Neuronal stem cell (in vitro differentiated cells): ENCODE data around the gene PMPCA.

Source experiments
- DNase-seq: peaks from one replicate; pipeline ENCODE4 v3.0.0-alpha.2; 2013; ENCODE audit warnings: low spot score
- H2AFZ ChIP-seq: one replicate; pipeline ENCODE4 v1.6.1; 2013; ENCODE audit warnings: mild to moderate bottlenecking, low read length, inconsistent platforms
- H2AK5ac ChIP-seq: 2 replicates; pipeline ENCODE4 v1.6.1; 2013; ENCODE audit warnings: low read depth, mild to moderate bottlenecking, inconsistent platforms, low read length, moderate library complexity, mixed read lengths
- H2BK120ac ChIP-seq: 2 replicates; pipeline ENCODE4 v1.6.1; 2013; ENCODE audit warnings: low read depth, mild to moderate bottlenecking, inconsistent platforms, low read length, moderate library complexity, mixed read lengths
- H2BK12ac ChIP-seq: one replicate; pipeline ENCODE4 v1.6.1; 2013; ENCODE audit warnings: low read length, inconsistent platforms
- H2BK15ac ChIP-seq: 2 replicates; pipeline ENCODE4 v1.6.1; 2013; ENCODE audit warnings: mild to moderate bottlenecking, low read length, inconsistent platforms, mixed read lengths
- H2BK5ac ChIP-seq: one replicate; pipeline ENCODE4 v1.6.1; 2013; ENCODE audit warnings: inconsistent platforms, mild to moderate bottlenecking, low read length, moderate library complexity
- H3K14ac ChIP-seq: one replicate; pipeline ENCODE4 v1.6.1; 2013; ENCODE audit warnings: low read length, inconsistent platforms
- H3K18ac ChIP-seq: 2 replicates; pipeline ENCODE4 v1.6.1; 2013; ENCODE audit warnings: low read length, inconsistent platforms
- H3K23ac ChIP-seq: 2 replicates; pipeline ENCODE4 v1.6.1; 2013; ENCODE audit warnings: low read depth, mild to moderate bottlenecking, mixed read lengths, low read length, inconsistent platforms; ENCODE audit not compliant: poor library complexity
- H3K27ac ChIP-seq: replicated peaks from 3 replicates; pipeline ENCODE4 v1.5.1; 2013; ENCODE audit warnings: low read length, inconsistent platforms
- H3K27me3 ChIP-seq, 3 experiments: 2 replicates each; pipeline ENCODE4 v1.6.1; 2013; ENCODE audit warnings: low read length in 3 of 3, mild to moderate bottlenecking in 2 of 3, inconsistent platforms in 1 of 3, low read depth in 1 of 3, mixed read lengths in 1 of 3, moderate library complexity in 1 of 3; ENCODE audit not compliant: control insufficient read depth in 3 of 3, insufficient read depth in 3 of 3
- H3K36me3 ChIP-seq, 2 donors: replicated peaks in 1 of 2; 2 replicates each; pipeline ENCODE4 v1.6.1; 2013; ENCODE audit warnings: low read length in 2 of 2; ENCODE audit not compliant: control insufficient read depth in 2 of 2, insufficient read depth in 2 of 2
- H3K4ac ChIP-seq: 2 replicates; pipeline ENCODE4 v1.6.1; 2013; ENCODE audit warnings: inconsistent platforms, mild to moderate bottlenecking, low read length, moderate library complexity
- H3K4me1 ChIP-seq, 2 donors: 1 replicate in 1 of 2; 2 replicates in 1 of 2; pipeline ENCODE4 v1.6.1; 2013; ENCODE audit warnings: low read length in 2 of 2, low read depth in 1 of 2; ENCODE audit not compliant: control insufficient read depth in 2 of 2, insufficient read depth in 1 of 2
- H3K4me2 ChIP-seq: one replicate; pipeline ENCODE4 v1.6.1; 2013; ENCODE audit warnings: mild to moderate bottlenecking, low read length, inconsistent platforms; ENCODE audit not compliant: insufficient read depth, poor library complexity, severe bottlenecking
- H3K4me3 ChIP-seq, 2 donors: 2 replicates each; pipeline ENCODE4 v1.5.1; 2013; ENCODE audit warnings: low read length in 2 of 2, mild to moderate bottlenecking in 2 of 2, inconsistent platforms in 1 of 2, moderate library complexity in 1 of 2
- H3K79me1 ChIP-seq: one replicate; pipeline ENCODE4 v1.6.1; 2013; ENCODE audit warnings: low read depth, mild to moderate bottlenecking, inconsistent platforms, low read length, moderate library complexity
- H3K9ac ChIP-seq: one replicate; pipeline ENCODE4 v1.6.1; 2013; ENCODE audit warnings: mild to moderate bottlenecking, low read depth, low read length, inconsistent platforms; ENCODE audit not compliant: poor library complexity
- H3K9me3 ChIP-seq, 2 donors: replicated peaks in 1 of 2; 2 replicates each; pipeline versions ENCODE3 to v1.6.1; 2013; ENCODE audit warnings: low read length in 2 of 2, mild to moderate bottlenecking in 2 of 2, inconsistent platforms in 1 of 2, low read depth in 1 of 2, mixed read lengths in 1 of 2, moderate library complexity in 1 of 2; ENCODE audit not compliant: control insufficient read depth in 2 of 2, insufficient read depth in 1 of 2
- H4K8ac ChIP-seq: one replicate; pipeline ENCODE4 v1.6.1; 2013; ENCODE audit warnings: low read depth, mild to moderate bottlenecking, inconsistent platforms, low read length, moderate library complexity
- H4K91ac ChIP-seq: one replicate; pipeline ENCODE4 v1.6.1; 2013; ENCODE audit warnings: low read length, low read depth, mild to moderate bottlenecking, inconsistent platforms; ENCODE audit not compliant: poor library complexity
- WGBS, 2 donors: extraction: QIAGEN DNeasy Blood & Tissue Kit; methylation state at CpG; one replicate each; pipeline ENCODE4 v1.1.7; 2013; ENCODE audit warnings: missing lambda C conversion rate in 2 of 2, mixed read lengths in 1 of 2; ENCODE audit not compliant: insufficient read length in 2 of 2, insufficient replicate concordance in 1 of 2; ENCODE audit errors: extremely low coverage in 2 of 2; 5-methylcytosine and 5-hydroxymethylcytosine counted together

PMPCA gene

GRCh38 chr9:136441191-136441680 is 30.8 kb downstream of the PMPCA start:
- H4K91ac ChIP-seq, result no peak overlapping the region
- H2AFZ ChIP-seq, result no peak overlapping the region
- no peak overlapping the region for H3K14ac ChIP-seq
- H3K23ac ChIP-seq, result no peak overlapping the region
- no peak overlapping the region for H3K4me3 ChIP-seq
- no peak overlapping the region for H2BK5ac ChIP-seq
- no peaks in the 10 kb centered on the region for H3K27me3 ChIP-seq
- WGBS, 2 donors, result no CpG with 5 or more reads among the region's 15 CpGs
- no peak for DNase-seq
- H4K8ac ChIP-seq, result no peak overlapping the region
- no peak overlapping the region for H3K27ac ChIP-seq
- no peaks in the 10 kb centered on the region for H3K9me3 ChIP-seq
- no peak overlapping the region for H3K4ac ChIP-seq
- H3K79me1 ChIP-seq, result peaks cover 18% of the 10 kb centered on the region
- H2BK15ac ChIP-seq, result no peak overlapping the region
- H2AK5ac ChIP-seq, result no peak overlapping the region
- H3K9ac ChIP-seq, result no peak overlapping the region
- H2BK12ac ChIP-seq, result no peak overlapping the region
- no peak overlapping the region for H3K4me2 ChIP-seq
- H2BK120ac ChIP-seq, result no peak overlapping the region
- peaks cover 8 to 17% of the 10 kb centered on the region in 2 donors for H3K4me1 ChIP-seq
- H3K18ac ChIP-seq, result no peak overlapping the region
- H3K36me3 ChIP-seq, result peaks cover 41 to 82% of the 10 kb centered on the region in 2 donors

- Histone ChIP-seq H3K4ac (no peak overlapping the region), H2AFZ (no peak overlapping the region), H4K91ac (no peak overlapping the region), H3K9me3 (no peaks in the 10 kb centered on the region), H2AK5ac (no peak overlapping the region), H3K9ac (no peak overlapping the region), H3K36me3 (peaks cover 44 to 82% of the 10 kb centered on the region in 2 donors), H3K79me1 (peaks cover 17% of the 10 kb centered on the region), H3K27me3 (no peaks in the 10 kb centered on the region), H3K4me2 (no peak overlapping the region), H3K14ac (no peak overlapping the region), H2BK120ac (no peak overlapping the region), H3K18ac (no peak overlapping the region), H4K8ac (no peak overlapping the region), H2BK12ac (no peak overlapping the region), H3K4me1 (peaks cover 8 to 17% of the 10 kb centered on the region in 2 donors), H3K27ac (no peak overlapping the region), H3K23ac (no peak overlapping the region), H2BK15ac (no peak overlapping the region), H3K4me3 (no peak overlapping the region), H2BK5ac (no peak overlapping the region)
- WGBS, 2 donors, result no CpG with 5 or more reads among the region's 17 CpGs
- no peak for DNase-seq
Observed at GRCh38 chr9:136441681-136442245, 31.3 kb downstream of the PMPCA start.

DNA sequence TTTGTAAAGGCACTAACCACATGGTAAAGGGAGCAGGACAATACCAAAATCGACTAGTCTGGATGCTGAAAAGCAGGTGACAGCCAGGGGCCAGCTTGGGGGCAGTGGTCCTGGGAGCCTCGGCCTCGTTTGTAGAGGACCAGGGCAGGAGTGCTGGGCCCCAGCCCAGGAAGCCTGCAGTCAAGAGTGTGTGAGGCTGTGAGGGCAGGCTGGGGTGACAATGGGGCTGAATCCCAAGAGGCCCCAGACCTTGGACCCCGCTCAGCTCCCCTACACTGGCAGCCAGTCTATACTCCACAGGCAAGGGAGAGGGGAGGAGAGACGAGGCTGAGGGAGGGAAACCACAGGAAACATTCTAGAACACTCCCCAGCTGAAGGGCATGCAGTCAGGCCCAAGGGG is 31.8 kb downstream of the PMPCA start:
- no peak overlapping the region for H2BK15ac ChIP-seq
- H3K36me3 ChIP-seq, result peaks cover 49 to 82% of the 10 kb centered on the region in 2 donors

DNA sequence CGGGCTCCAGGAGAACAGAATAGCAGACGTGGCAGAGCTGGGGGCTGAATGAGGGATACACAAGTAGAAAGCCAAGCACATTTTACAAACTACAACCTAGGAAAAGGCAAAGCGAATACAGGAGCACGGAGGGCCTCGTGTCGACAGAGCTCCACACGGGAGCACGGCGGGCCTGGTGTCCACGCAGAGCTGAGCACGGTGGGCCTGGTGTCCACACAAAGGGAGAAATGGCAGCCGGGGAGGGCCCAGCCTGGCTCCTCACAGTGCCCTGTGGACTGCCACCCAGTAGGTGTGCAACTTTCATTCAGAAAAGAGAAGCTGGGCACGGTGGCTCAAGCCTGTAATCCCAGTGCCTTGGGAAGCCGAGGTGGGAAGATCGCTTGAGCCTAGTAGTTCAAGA is 32.6 kb downstream of the PMPCA start:
- H4K8ac ChIP-seq, result no peak overlapping the region
- no peaks in the 10 kb centered on the region for H3K27me3 ChIP-seq
- no peak overlapping the region for H2AK5ac ChIP-seq
- H3K18ac ChIP-seq, result no peak overlapping the region
- H3K27ac ChIP-seq, result no peak overlapping the region
- no peak overlapping the region for H3K14ac ChIP-seq
- no peaks in the 10 kb centered on the region for H3K9me3 ChIP-seq
- H3K79me1 ChIP-seq, result peaks cover 9% of the 10 kb centered on the region
- no CpG with 5 or more reads among the region's 15 CpGs for WGBS, 2 donors
- no peak overlapping the region for H2BK15ac ChIP-seq
- no peak for DNase-seq
- no peak overlapping the region for H3K4me2 ChIP-seq
- no peak overlapping the region for H2BK5ac ChIP-seq
- H3K23ac ChIP-seq, result no peak overlapping the region
- no peak overlapping the region for H4K91ac ChIP-seq
- no peak overlapping the region for H2AFZ ChIP-seq
- H3K9ac ChIP-seq, result no peak overlapping the region
- H2BK120ac ChIP-seq, result no peak overlapping the region
- peaks cover 3 to 9% of the 10 kb centered on the region in 2 donors for H3K4me1 ChIP-seq
- no peak overlapping the region for H3K4me3 ChIP-seq
- H3K4ac ChIP-seq, result no peak overlapping the region
- H3K36me3 ChIP-seq, result peaks cover 54 to 83% of the 10 kb centered on the region in 2 donors
- H2BK12ac ChIP-seq, result no peak overlapping the region

More for the DNA sequence above, 31.8 kb downstream of the PMPCA start:
- Histone ChIP-seq H4K8ac (no peak overlapping the region), H2BK120ac (no peak overlapping the region), H2AFZ (no peak overlapping the region), H3K4me3 (no peak overlapping the region), H3K4me2 (no peak overlapping the region), H3K14ac (no peak overlapping the region), H3K27ac (no peak overlapping the region), H3K9ac (no peak overlapping the region), H4K91ac (no peak overlapping the region), H2AK5ac (no peak overlapping the region), H3K23ac (no peak overlapping the region), H3K27me3 (no peaks in the 10 kb centered on the region), H3K79me1 (peaks cover 16% of the 10 kb centered on the region), H3K4ac (no peak overlapping the region), H3K9me3 (no peaks in the 10 kb centered on the region), H2BK5ac (no peak overlapping the region), H3K4me1 (peaks cover 8 to 16% of the 10 kb centered on the region in 2 donors), H2BK12ac (no peak overlapping the region), H3K18ac (no peak overlapping the region)
- no CpG with 5 or more reads among the region's 5 CpGs for WGBS, 2 donors
- DNase-seq, result no peak
